GM12891 (cell line): ENCODE measurements around the gene SLC24A3.

ENCODE experiments used
- POLR2A ChIP-seq: IDR thresholded peaks from 2 replicates; pipeline ENCODE4 v1.6.1; 2011; ENCODE audit warnings: low read depth, low read length, control low read depth
- POLR2AphosphoS5 ChIP-seq: IDR thresholded peaks from 2 replicates; pipeline ENCODE4 v1.6.1; 2011; ENCODE audit warnings: low read depth, low read length, control low read depth
- TAF1 ChIP-seq: IDR thresholded peaks from 2 replicates; pipeline ENCODE4 v1.6.1; 2011; ENCODE audit warnings: low read depth, low read length, control low read depth

DNA sequence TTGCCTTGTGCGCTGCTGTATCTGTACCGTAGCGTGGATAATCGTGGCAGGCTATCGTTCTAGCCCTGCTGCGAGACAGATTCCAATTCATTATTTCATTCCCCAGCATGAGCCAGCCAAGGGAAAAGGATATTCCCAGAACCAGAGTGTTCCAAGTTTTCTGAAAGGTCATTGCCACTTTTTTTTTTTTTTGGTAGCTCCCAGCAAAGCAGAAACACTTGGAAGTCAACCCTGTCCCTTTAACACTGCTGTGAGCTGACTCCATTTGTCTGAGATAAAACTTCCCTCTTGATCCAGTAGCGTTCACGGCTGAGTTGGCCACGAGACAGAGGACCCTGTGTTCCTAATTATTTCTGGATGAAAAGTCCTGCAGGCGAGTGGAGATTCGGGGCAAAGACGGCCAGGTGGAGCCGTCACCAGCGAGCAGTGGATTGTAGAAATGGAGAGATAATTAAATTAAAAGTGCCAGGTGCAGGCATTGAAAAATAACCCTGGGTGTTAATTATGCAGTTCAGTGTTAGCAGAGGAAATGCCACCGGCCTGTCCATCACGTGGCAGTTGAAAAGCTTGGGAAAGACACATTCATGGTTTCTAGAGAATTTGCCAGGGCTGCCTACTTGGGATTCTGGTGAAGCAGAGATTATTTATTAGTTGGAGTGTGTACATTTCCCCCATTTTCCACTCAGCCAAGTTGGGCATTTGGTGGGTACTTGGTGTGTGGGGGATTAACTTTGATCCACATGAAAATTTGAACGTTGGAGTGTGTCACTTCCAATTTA lies 164.2 kb downstream of the SLC24A3 start:
- TF ChIP-seq TAF1 (no peak), POLR2AphosphoS5 (no peak), POLR2A (no peak)
